Measurements from ENCODE around the gene ADAM12. TPM values are rescaled to one million over a fixed set of nuclear protein-coding genes. Genes with fewer than 3 reads are reported as not detected.
"Not testable (repeated sequence)": the region's sequence is repeated elsewhere in the genome, so short reads cannot be mapped to it uniquely, and the experiment has no call there.

The ADAM12 gene
- total RNA-seq, 1 experiment from 2014 or later, result not detected

DNA sequence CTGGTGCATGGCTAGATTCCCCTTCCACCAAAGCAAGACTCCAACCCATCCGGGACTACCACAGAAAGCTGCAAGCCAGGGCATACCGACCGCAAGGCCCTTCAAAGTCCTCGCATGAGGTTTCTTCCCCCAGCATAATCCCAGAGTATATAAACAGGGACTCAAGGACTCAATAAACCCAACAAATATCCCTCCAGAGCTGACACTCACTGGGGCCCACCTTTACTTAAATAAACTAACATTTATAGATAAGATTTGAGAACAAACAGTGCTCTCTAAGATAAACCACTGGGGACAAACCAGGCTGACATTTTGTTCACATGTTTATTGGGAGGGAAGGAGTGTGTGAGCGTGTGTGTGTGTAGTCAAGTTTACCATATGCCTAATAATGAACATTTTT lies 138.2 kb downstream of the ADAM12 start (continued):
- TF ChIP-seq, protein P1, sequence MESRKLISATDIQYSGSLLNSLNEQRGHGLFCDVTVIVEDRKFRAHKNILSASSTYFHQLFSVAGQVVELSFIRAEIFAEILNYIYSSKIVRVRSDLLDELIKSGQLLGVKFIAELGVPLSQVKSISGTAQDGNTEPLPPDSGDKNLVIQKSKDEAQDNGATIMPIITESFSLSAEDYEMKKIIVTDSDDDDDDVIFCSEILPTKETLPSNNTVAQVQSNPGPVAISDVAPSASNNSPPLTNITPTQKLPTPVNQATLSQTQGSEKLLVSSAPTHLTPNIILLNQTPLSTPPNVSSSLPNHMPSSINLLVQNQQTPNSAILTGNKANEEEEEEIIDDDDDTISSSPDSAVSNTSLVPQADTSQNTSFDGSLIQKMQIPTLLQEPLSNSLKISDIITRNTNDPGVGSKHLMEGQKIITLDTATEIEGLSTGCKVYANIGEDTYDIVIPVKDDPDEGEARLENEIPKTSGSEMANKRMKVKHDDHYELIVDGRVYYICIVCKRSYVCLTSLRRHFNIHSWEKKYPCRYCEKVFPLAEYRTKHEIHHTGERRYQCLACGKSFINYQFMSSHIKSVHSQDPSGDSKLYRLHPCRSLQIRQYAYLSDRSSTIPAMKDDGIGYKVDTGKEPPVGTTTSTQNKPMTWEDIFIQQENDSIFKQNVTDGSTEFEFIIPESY (IDR thresholded peaks at IDR 0.05; ENCODE audit: extremely low read depth, insufficient replicate concordance, low read length), result no peak
- no peak for TF ChIP-seq TCF7L2 (IDR thresholded peaks at IDR 0.05; ENCODE audit: borderline replicate concordance, extremely low read depth, insufficient read depth, insufficient read length)
- TF ChIP-seq, protein P2, sequence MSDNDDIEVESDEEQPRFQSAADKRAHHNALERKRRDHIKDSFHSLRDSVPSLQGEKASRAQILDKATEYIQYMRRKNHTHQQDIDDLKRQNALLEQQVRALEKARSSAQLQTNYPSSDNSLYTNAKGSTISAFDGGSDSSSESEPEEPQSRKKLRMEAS (IDR thresholded peaks at IDR 0.05), result no peak
- no peak for TF ChIP-seq EZH2 (IDR thresholded peaks at IDR 0.05)

DNA sequence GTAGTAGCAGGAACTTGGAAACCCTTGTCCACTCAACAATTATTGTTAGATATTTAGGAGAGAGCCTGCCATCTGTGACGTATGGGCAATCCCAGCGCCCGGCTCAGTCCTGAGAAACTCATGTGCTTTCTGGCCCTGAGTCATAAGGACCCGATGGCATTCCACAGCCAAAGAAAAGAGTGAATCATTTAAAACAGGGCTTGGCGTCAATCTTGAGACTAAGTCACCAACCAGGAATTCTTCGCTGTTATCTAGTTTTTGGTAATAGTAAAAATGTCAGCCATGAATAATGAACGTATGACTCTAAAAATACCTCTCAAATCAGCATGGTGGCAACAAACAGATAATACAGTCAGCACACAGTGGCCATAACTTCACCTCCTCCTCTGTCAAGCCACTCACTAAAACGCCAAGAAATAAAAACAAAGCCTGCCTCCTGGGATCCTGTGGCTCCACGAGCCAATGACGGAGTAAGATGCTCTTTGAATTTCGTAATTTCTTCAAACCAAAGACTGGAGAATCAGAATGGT lies 140.8 kb downstream of the ADAM12 start:
- H3K9me3 ChIP-seq (ENCODE audit: control insufficient read depth in 1 of 2, insufficient read depth in 1 of 2, low read depth in 1 of 2, low read length in 2 of 2), result no peaks in the 10 kb centered on the region
- no peak overlapping the region for H3K4me3 ChIP-seq (replicated peaks in 1 of 2; ENCODE audit: low read depth in 1 of 2, low read length in 2 of 2)
- H2AFZ ChIP-seq (ENCODE audit: low read depth, low read length, poor library complexity, severe bottlenecking), result no peak overlapping the region
- H3K27ac ChIP-seq (ENCODE audit: low read depth, low read length), result no peak overlapping the region
- DNase-seq (ENCODE audit: low read depth, low spot score) (no peak), ATAC-seq (peak; percentile 71)
- no peaks in the 10 kb centered on the region for H3K9me2 ChIP-seq (ENCODE audit: insufficient read depth)
- BruUV-seq (replicated peaks), result no TSS peak
- RAD21 ChIA-PET (ENCODE audit: low non-redundant PET in 1 of 2, low total read pairs in 2 of 2, uncharacterized antibody in 2 of 2, unreplicated experiment in 2 of 2), result no interaction called here
- H3K9ac ChIP-seq (ENCODE audit: low read length), result no peak overlapping the region
- H3K4me1 ChIP-seq (ENCODE audit: control insufficient read depth in 1 of 2, insufficient read depth in 2 of 2, low read length in 2 of 2), result peaks cover 0 to 9% of the 10 kb centered on the region in 2 experiments; a peak in 1 of 4 replicates
- intact Hi-C loops (cut with micrococcal nuclease), result no loop called here
- CTCF ChIA-PET, result no interaction called here
- POLR2A ChIA-PET, result no interaction called here
- no peaks in the 10 kb centered on the region for H3K79me2 ChIP-seq (ENCODE audit: insufficient read depth, low read length)
- no peaks in the 10 kb centered on the region for H4K20me1 ChIP-seq (ENCODE audit: insufficient read depth)
- peaks cover 19% of the 10 kb centered on the region; the same call in 1 of the 2 replicates for H3K27me3 ChIP-seq (ENCODE audit: insufficient read depth, low read length)
- peak overlapping the region; percentile 23 for H3K4me2 ChIP-seq (ENCODE audit: low read length)
- no peaks in the 10 kb centered on the region for H3K36me3 ChIP-seq (ENCODE audit: control insufficient read depth in 1 of 2, insufficient read depth in 2 of 2, low read length in 2 of 2)
- TF ChIP-seq POLR2A (IDR thresholded peaks at IDR 0.05; ENCODE audit: borderline replicate concordance, extremely low read depth, insufficient read depth, insufficient read length), result no peak
- TF ChIP-seq, protein P3, sequence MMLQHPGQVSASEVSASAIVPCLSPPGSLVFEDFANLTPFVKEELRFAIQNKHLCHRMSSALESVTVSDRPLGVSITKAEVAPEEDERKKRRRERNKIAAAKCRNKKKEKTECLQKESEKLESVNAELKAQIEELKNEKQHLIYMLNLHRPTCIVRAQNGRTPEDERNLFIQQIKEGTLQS (IDR thresholded peaks at IDR 0.05), result no peak
- no peak for TF ChIP-seq POLR2AphosphoS5 (IDR thresholded peaks at IDR 0.05; ENCODE audit: low read depth, low read length)
- no peak for TF ChIP-seq EZH2 (IDR thresholded peaks at IDR 0.05)
- TF ChIP-seq SIN3A (IDR thresholded peaks at IDR 0.05; ENCODE audit: low read depth), result no peak
- TF ChIP-seq EGR1 (IDR thresholded peaks at IDR 0.05; ENCODE audit: low read depth), result no peak
- TF ChIP-seq SRF (IDR thresholded peaks at IDR 0.05; ENCODE audit: low read depth), result no peak
- no peak for TF ChIP-seq TCF7L2 (IDR thresholded peaks at IDR 0.05; ENCODE audit: borderline replicate concordance, extremely low read depth, insufficient read depth, insufficient read length)
- no peak for TF ChIP-seq RAD21 (IDR thresholded peaks at IDR 0.05; ENCODE audit: low read depth)
- no peak for TF ChIP-seq CBX3 (IDR thresholded peaks at IDR 0.05; ENCODE audit: low read depth)
- TF ChIP-seq ZFX (IDR thresholded peaks at IDR 0.05), result no peak
- TF ChIP-seq CEBPB (IDR thresholded peaks at IDR 0.05; ENCODE audit: low read depth), result no peak

DNA sequence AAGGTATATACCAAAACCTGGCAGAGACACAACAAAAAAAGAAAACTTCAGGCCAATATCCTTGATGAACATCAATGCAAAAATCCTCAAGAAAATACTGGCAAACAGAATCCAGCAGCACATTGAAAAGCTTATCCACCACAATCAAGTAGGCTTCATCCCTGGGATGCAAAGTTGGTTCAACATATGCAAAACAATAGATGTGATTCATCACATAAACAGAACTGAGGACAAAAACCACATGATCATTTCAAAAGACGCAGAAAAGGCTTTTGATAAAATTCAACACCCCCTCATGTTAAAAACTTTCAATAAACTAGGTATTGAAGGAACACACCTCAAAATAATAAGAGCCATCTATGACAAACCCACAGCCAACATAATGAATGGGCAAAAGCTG lies 141.9 kb downstream of the ADAM12 start:
- H3K27ac ChIP-seq (ENCODE audit: low read depth, low read length); ATAC-seq; H3K4me3 ChIP-seq (replicated peaks in 1 of 2; ENCODE audit: low read depth in 1 of 2, low read length in 2 of 2); H4K20me1 ChIP-seq (ENCODE audit: insufficient read depth); CTCF ChIA-PET; DNase-seq (ENCODE audit: low read depth, low spot score); H3K9ac ChIP-seq (ENCODE audit: low read length); H2AFZ ChIP-seq (ENCODE audit: low read depth, low read length, poor library complexity, severe bottlenecking); BruUV-seq (replicated peaks); H3K79me2 ChIP-seq (ENCODE audit: insufficient read depth, low read length); intact Hi-C loops (cut with micrococcal nuclease); H3K36me3 ChIP-seq (ENCODE audit: control insufficient read depth in 1 of 2, insufficient read depth in 2 of 2, low read length in 2 of 2); H3K4me1 ChIP-seq (ENCODE audit: control insufficient read depth in 1 of 2, insufficient read depth in 2 of 2, low read length in 2 of 2); H3K9me2 ChIP-seq (ENCODE audit: insufficient read depth); POLR2A ChIA-PET; RAD21 ChIA-PET (ENCODE audit: low non-redundant PET in 1 of 2, low total read pairs in 2 of 2, uncharacterized antibody in 2 of 2, unreplicated experiment in 2 of 2); H3K9me3 ChIP-seq (ENCODE audit: control insufficient read depth in 1 of 2, insufficient read depth in 1 of 2, low read depth in 1 of 2, low read length in 2 of 2); H3K4me2 ChIP-seq (ENCODE audit: low read length): not testable (repeated sequence)
- peaks cover 23% of the 10 kb centered on the region; the same call in 1 of the 2 replicates for H3K27me3 ChIP-seq (ENCODE audit: insufficient read depth, low read length)
